ENCODE data around the gene CAPN10. TPM values are rescaled to one million over a fixed set of nuclear protein-coding genes. Genes with fewer than 3 reads are reported as not detected.

The CAPN10 gene
- polyA plus RNA-seq, 3 donors, result 7.3 to 57.0 (median 7.4) TPM

DNA sequence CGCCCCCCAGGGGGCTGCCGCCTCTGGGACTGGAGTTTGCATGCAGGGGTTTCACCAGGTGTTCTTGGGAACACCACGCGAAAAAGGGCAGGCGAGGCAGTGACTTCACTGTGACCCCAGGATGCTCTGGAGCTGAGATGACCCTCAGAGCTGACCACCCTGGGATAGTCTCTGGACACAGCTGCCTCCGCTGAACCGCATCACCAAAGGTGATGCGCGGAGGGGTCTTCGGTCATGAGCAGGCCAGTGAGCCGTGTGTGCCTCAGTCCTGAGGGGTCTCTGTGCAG is 56.2 kb downstream of the CAPN10 start:
- no peaks in the 10 kb centered on the region for H3K36me3 ChIP-seq (replicated peaks in 1 of 2; ENCODE audit: control insufficient read depth in 1 of 2, insufficient read depth in 2 of 2, low read length in 2 of 2)
- intact Hi-C loops (cut with micrococcal nuclease), result no loop called here
- DNase-seq, result no peak
- H4K20me1 ChIP-seq (ENCODE audit: insufficient read depth, low read length), result no peaks in the 10 kb centered on the region
- H3K9me3 Mint-ChIP-seq, result peaks cover 1 to 25% (median 3%) of the 10 kb centered on the region in 7 donors
- H3K9me3 ChIP-seq (replicated peaks in 1 of 2; ENCODE audit: control insufficient read depth in 1 of 2, insufficient read depth in 1 of 2, low read length in 2 of 2), result peaks cover 0 to 11% of the 10 kb centered on the region in 2 donors
- H3K4me1 ChIP-seq (ENCODE audit: control insufficient read depth in 1 of 2, insufficient read depth in 2 of 2, low read length in 2 of 2), result peaks cover 2 to 12% of the 10 kb centered on the region in 2 donors
- no peak overlapping the region for H3K9ac ChIP-seq (ENCODE audit: insufficient read depth, low read length, poor library complexity, severe bottlenecking)
- peaks cover 13% of the 10 kb centered on the region for H3K4me1 Mint-ChIP-seq
- WGBS (ENCODE audit: insufficient coverage), result 89% methylated on average over 8 of the region's 11 CpGs
- H2AFZ ChIP-seq (ENCODE audit: insufficient read depth, low read depth, low read length, poor library complexity, severe bottlenecking), result no peak overlapping the region
- H3K27ac Mint-ChIP-seq, result no peak overlapping the region
- no peak overlapping the region for H3K4me2 ChIP-seq (replicated peaks; ENCODE audit: extremely low read depth, low read length, poor library complexity, severe bottlenecking)
- TF ChIP-seq, protein P1, sequence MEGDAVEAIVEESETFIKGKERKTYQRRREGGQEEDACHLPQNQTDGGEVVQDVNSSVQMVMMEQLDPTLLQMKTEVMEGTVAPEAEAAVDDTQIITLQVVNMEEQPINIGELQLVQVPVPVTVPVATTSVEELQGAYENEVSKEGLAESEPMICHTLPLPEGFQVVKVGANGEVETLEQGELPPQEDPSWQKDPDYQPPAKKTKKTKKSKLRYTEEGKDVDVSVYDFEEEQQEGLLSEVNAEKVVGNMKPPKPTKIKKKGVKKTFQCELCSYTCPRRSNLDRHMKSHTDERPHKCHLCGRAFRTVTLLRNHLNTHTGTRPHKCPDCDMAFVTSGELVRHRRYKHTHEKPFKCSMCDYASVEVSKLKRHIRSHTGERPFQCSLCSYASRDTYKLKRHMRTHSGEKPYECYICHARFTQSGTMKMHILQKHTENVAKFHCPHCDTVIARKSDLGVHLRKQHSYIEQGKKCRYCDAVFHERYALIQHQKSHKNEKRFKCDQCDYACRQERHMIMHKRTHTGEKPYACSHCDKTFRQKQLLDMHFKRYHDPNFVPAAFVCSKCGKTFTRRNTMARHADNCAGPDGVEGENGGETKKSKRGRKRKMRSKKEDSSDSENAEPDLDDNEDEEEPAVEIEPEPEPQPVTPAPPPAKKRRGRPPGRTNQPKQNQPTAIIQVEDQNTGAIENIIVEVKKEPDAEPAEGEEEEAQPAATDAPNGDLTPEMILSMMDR (IDR thresholded peaks at IDR 0.05), result no peak
- H3K4me3 Mint-ChIP-seq, result no peak overlapping the region
- H3K4me3 ChIP-seq (replicated peaks in 1 of 3; ENCODE audit: low read depth in 2 of 3, low read length in 3 of 3), result no peak overlapping the region
- peaks cover 0 to 8% of the 10 kb centered on the region in 2 donors for H3K27me3 ChIP-seq (ENCODE audit: control insufficient read depth in 2 of 2, insufficient read depth in 2 of 2, low read length in 2 of 2)
- peaks cover 13 to 22% (median 17%) of the 10 kb centered on the region in 3 donors for H3K27me3 Mint-ChIP-seq (ENCODE audit: low read depth in 3 of 3)
- H3K79me2 ChIP-seq (ENCODE audit: insufficient read depth, low read length), result no peaks in the 10 kb centered on the region
- no peaks in the 10 kb centered on the region for H3K36me3 Mint-ChIP-seq
- no peak overlapping the region for H3K27ac ChIP-seq (ENCODE audit: low read depth in 1 of 2, low read length in 2 of 2)

DNA sequence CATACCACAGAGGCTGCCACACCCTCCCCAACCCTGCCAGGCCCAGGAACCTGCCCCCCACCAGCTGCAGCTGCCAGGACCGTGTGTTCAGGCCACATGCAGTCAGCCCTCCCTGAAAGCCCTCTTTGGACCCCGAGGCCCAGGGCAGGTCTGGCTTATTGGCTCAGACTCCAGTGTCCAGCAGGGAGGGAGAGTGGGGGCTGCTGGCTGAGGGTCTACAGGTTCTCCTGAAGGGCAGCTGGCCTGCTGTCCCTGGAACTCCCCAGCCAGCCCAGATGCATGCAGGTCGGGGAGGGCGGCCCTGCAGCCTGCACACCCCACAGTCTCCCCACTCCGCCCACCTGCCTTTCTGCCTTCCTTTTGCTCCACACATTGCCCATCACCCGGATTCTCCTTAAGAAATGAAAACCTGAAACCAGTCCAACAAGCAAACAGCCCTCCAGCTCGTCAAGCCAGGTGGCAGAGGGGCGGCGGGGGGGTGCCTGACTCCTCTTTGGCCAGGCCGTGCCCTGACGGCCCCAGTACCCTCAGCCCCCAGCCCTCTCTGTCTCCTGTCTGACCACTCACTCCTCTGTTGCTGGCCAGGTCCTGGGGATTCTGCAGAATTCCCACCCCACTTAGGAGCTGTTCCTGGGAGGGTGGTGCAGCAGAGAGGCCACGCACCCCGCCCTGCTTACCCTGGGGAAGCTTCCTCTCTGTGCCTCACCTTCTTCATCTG is 56.7 kb downstream of the CAPN10 start:
- Mint-ChIP-seq H3K27ac (no peak overlapping the region), H3K9me3 (peaks cover 1 to 25% (median 3%) of the 10 kb centered on the region in 7 donors), H3K36me3 (no peaks in the 10 kb centered on the region), H3K4me3 (no peak overlapping the region), H3K4me1 (peaks cover 13% of the 10 kb centered on the region), H3K27me3 (ENCODE audit: low read depth in 3 of 3) (peaks cover 11 to 25% (median 17%) of the 10 kb centered on the region in 3 donors)
- no peak for DNase-seq
- intact Hi-C loops (cut with micrococcal nuclease), result no loop called here
- Histone ChIP-seq H3K9me3 (replicated peaks in 1 of 2; ENCODE audit: control insufficient read depth in 1 of 2, insufficient read depth in 1 of 2, low read length in 2 of 2) (peaks cover 0 to 11% of the 10 kb centered on the region in 2 donors), H3K36me3 (replicated peaks in 1 of 2; ENCODE audit: control insufficient read depth in 1 of 2, insufficient read depth in 2 of 2, low read length in 2 of 2) (no peaks in the 10 kb centered on the region), H3K4me1 (ENCODE audit: control insufficient read depth in 1 of 2, insufficient read depth in 2 of 2, low read length in 2 of 2) (peaks cover 2 to 12% of the 10 kb centered on the region in 2 donors), H3K4me3 (replicated peaks in 1 of 3; ENCODE audit: low read depth in 2 of 3, low read length in 3 of 3) (no peak overlapping the region), H3K9ac (ENCODE audit: insufficient read depth, low read length, poor library complexity, severe bottlenecking) (no peak overlapping the region), H4K20me1 (ENCODE audit: insufficient read depth, low read length) (no peaks in the 10 kb centered on the region), H3K79me2 (ENCODE audit: insufficient read depth, low read length) (no peaks in the 10 kb centered on the region), H2AFZ (ENCODE audit: insufficient read depth, low read depth, low read length, poor library complexity, severe bottlenecking) (no peak overlapping the region), H3K4me2 (replicated peaks; ENCODE audit: extremely low read depth, low read length, poor library complexity, severe bottlenecking) (no peak overlapping the region), H3K27ac (ENCODE audit: low read depth in 1 of 2, low read length in 2 of 2) (no peak overlapping the region), H3K27me3 (ENCODE audit: control insufficient read depth in 2 of 2, insufficient read depth in 2 of 2, low read length in 2 of 2) (peaks cover 0 to 12% of the 10 kb centered on the region in 2 donors)
- TF ChIP-seq, protein P1 (IDR thresholded peaks at IDR 0.05), result no peak
- WGBS (ENCODE audit: insufficient coverage), result 98% methylated on average over 8 of the region's 13 CpGs
